OCI-LY1 (cell line): Measurements from ENCODE around the gene IL10RB.

Experiments
- EZH2 ChIP-seq: fragments of 200-600 bp; sonication (generic), shearing (Covaris generic); IDR thresholded peaks from 2 replicates; pipeline ENCODE4 v1.8.0; 2017; ENCODE audit warnings: borderline replicate concordance, mixed run types, mild to moderate bottlenecking, antibody characterized with exemption, low read length, moderate library complexity, mixed read lengths
- TF ChIP-seq, protein P1 (sequence below): fragments of 200-600 bp; sonication (generic), shearing (Covaris generic); IDR thresholded peaks from 2 replicates; pipeline ENCODE4 v1.5.1; 2017; ENCODE audit warnings: mild to moderate bottlenecking, antibody characterized with exemption, low read length, moderate library complexity, mixed read lengths

DNA sequence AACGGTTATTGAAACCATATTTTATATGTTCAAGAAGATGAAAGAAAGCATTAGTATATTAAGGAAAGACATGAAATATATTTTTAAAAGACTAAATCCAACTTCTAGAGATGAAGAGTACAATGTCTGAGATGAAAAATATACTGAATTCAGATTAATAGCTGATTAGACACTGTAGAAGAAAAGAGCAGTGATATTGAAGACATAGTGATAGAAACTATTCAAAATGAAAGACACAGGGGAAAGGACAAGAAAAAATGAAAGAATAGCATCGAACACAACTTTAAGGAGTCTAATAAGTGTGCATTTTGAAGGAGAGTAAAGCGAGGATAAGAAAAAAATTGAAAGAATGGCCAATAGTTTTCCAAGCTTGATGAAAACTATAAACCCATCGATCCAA lies 47.4 kb downstream of the IL10RB start:
- TF ChIP-seq EZH2, result no peak
- TF ChIP-seq, protein P1, sequence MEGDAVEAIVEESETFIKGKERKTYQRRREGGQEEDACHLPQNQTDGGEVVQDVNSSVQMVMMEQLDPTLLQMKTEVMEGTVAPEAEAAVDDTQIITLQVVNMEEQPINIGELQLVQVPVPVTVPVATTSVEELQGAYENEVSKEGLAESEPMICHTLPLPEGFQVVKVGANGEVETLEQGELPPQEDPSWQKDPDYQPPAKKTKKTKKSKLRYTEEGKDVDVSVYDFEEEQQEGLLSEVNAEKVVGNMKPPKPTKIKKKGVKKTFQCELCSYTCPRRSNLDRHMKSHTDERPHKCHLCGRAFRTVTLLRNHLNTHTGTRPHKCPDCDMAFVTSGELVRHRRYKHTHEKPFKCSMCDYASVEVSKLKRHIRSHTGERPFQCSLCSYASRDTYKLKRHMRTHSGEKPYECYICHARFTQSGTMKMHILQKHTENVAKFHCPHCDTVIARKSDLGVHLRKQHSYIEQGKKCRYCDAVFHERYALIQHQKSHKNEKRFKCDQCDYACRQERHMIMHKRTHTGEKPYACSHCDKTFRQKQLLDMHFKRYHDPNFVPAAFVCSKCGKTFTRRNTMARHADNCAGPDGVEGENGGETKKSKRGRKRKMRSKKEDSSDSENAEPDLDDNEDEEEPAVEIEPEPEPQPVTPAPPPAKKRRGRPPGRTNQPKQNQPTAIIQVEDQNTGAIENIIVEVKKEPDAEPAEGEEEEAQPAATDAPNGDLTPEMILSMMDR, result no peak
